Neural cell (in vitro differentiated cells): ENCODE data around the gene HDAC11. TPM values are rescaled to one million over a fixed set of nuclear protein-coding genes. Genes with fewer than 3 reads are reported as not detected.

Experiments
- H2AFZ ChIP-seq: fragments of 200-600, 300-800 bp; sonication (generic), shearing (Covaris generic); 2 replicates; pipeline ENCODE4 v1.6.0; 2014; ENCODE audit warnings: low read depth, mild to moderate bottlenecking, antibody characterized with exemption, low read length, moderate library complexity
- H3F3A ChIP-seq: fragments of 200-600 bp; shearing (Covaris generic); 2 replicates; pipeline ENCODE4 v1.6.1; 2016; ENCODE audit warnings: mild to moderate bottlenecking, moderate library complexity, mixed read lengths, antibody characterized with exemption, low read length; ENCODE audit not compliant: insufficient read depth, poor library complexity, severe bottlenecking
- H3K27ac ChIP-seq: fragments of 200-600, 300-800 bp; sonication (generic), shearing (Covaris generic); 2 replicates; pipeline ENCODE4 v1.5.1; 2014; ENCODE audit warnings: mild to moderate bottlenecking, low read length, moderate library complexity
- H3K27me3 ChIP-seq: fragments of 300-800, 200-600 bp; sonication (generic), shearing (Covaris generic); 2 replicates; pipeline ENCODE4 v1.6.0; 2014; ENCODE audit warnings: mild to moderate bottlenecking, low read depth, low read length, moderate library complexity; ENCODE audit not compliant: insufficient read depth
- H3K36me3 ChIP-seq: fragments of 300-800, 200-600 bp; sonication (generic), shearing (Covaris generic); 2 replicates; pipeline ENCODE4 v1.5.1; 2014; ENCODE audit warnings: mild to moderate bottlenecking, antibody characterized with exemption, low read length, moderate library complexity; ENCODE audit not compliant: insufficient read depth
- H3K4me2 ChIP-seq: fragments of 300-800, 200-600 bp; sonication (generic), shearing (Covaris generic); 2 replicates; pipeline ENCODE4 v1.6.0; 2014; ENCODE audit warnings: mild to moderate bottlenecking, low read length
- H3K4me3 ChIP-seq: fragments of 300-800, 200-600 bp; sonication (generic), shearing (Covaris generic); 2 replicates; pipeline ENCODE4 v1.5.1; 2014; ENCODE audit warnings: mild to moderate bottlenecking, low read length, moderate library complexity
- H3K79me2 ChIP-seq: fragments of 200-600 bp; shearing (Covaris generic); replicated peaks from 2 replicates; pipeline ENCODE4 v1.6.0; 2014; ENCODE audit warnings: mild to moderate bottlenecking, low read length, moderate library complexity; ENCODE audit not compliant: insufficient read depth
- H3K9ac ChIP-seq: fragments of 300-800, 200-600 bp; sonication (generic), shearing (Covaris generic); 2 replicates; pipeline ENCODE4 v1.6.1; 2016; ENCODE audit warnings: mild to moderate bottlenecking, low read length, mixed read lengths
- H3K9me2 ChIP-seq: fragments of 200-600 bp; shearing (Covaris generic); 2 replicates; pipeline ENCODE4 v1.6.1; 2016; ENCODE audit warnings: mild to moderate bottlenecking, low read length, mixed read lengths; ENCODE audit not compliant: insufficient read depth
- H3K9me3 ChIP-seq: fragments of 200-600, 300-800 bp; sonication (generic), shearing (Covaris generic); 2 replicates; pipeline ENCODE4 v1.6.1; 2016; ENCODE audit warnings: mild to moderate bottlenecking, mixed run types, low read length, moderate library complexity, mixed read lengths
- H4K20me1 ChIP-seq: fragments of 200-600 bp; shearing (Covaris generic); 2 replicates; pipeline ENCODE4 v1.6.1; 2016; ENCODE audit warnings: mild to moderate bottlenecking, mixed run types; ENCODE audit not compliant: insufficient read depth
- CTCF ChIP-seq: fragments of 450-650 bp; IDR thresholded peaks from 2 replicates; pipeline ENCODE4 v1.5.1; 2014; ENCODE audit warnings: antibody characterized with exemption, mild to moderate bottlenecking, moderate library complexity; ENCODE audit not compliant: poor library complexity, severe bottlenecking
- EP300 ChIP-seq: fragments of 450-650 bp; conservative IDR thresholded peaks from 2 replicates; pipeline ENCODE4 v1.6.1; 2014; ENCODE audit warnings: antibody characterized with exemption, mild to moderate bottlenecking, moderate library complexity; ENCODE audit not compliant: poor library complexity, severe bottlenecking
- EZH2 ChIP-seq: fragments of 200-600, 300-800 bp; shearing (Covaris generic), sonication (generic); IDR thresholded peaks from 2 replicates; pipeline ENCODE4 v1.6.1; 2014; ENCODE audit warnings: antibody characterized with exemption, low read length, borderline replicate concordance, mild to moderate bottlenecking; ENCODE audit not compliant: insufficient read depth, poor library complexity, severe bottlenecking
- MXI1 ChIP-seq: fragments of 450-650 bp; conservative IDR thresholded peaks from 2 replicates; pipeline ENCODE4 v1.6.1; 2014; ENCODE audit warnings: antibody characterized with exemption, mild to moderate bottlenecking; ENCODE audit not compliant: poor library complexity, severe bottlenecking
- POLR2AphosphoS5 ChIP-seq: IDR thresholded peaks from 2 replicates; pipeline ENCODE4 v1.6.1; 2012
- RAD21 ChIP-seq: fragments of 450-650 bp; conservative IDR thresholded peaks from 2 replicates; pipeline ENCODE4 v1.6.1; 2014; ENCODE audit warnings: antibody characterized with exemption, mild to moderate bottlenecking, moderate library complexity
- REST ChIP-seq: IDR thresholded peaks from 2 replicates; pipeline ENCODE4 v1.6.1; 2012; ENCODE audit warnings: borderline replicate concordance
- SMC3 ChIP-seq: fragments of 450-650 bp; conservative IDR thresholded peaks from 2 replicates; pipeline ENCODE4 v1.6.1; 2014; ENCODE audit warnings: antibody characterized with exemption, mild to moderate bottlenecking, moderate library complexity; ENCODE audit not compliant: poor library complexity
- TAF1 ChIP-seq: IDR thresholded peaks from 2 replicates; pipeline ENCODE4 v1.6.1; 2012; ENCODE audit warnings: low read depth
- polyA plus RNA-seq: library from polyadenylated mRNA; depleted of rRNA; stranded (reverse); fragments of >200 nt; gene quantifications from 2 replicates; pipeline ENCODE4 v1.2.3, GENCODE V29; 2014

The HDAC11 gene
- polyA plus RNA-seq, 1 donor from 2014 or later = 14.8 TPM

GRCh38 chr3:13553686-13554085 lies 73.6 kb downstream of the HDAC11 start:
- Histone ChIP-seq H3K79me2 (no peaks in the 10 kb centered on the region), H3K27me3 (peaks cover 12% of the 10 kb centered on the region), H3F3A (no peaks in the 10 kb centered on the region), H4K20me1 (no peaks in the 10 kb centered on the region), H3K4me3 (no peak overlapping the region), H3K27ac (no peak overlapping the region), H3K9me3 (no peaks in the 10 kb centered on the region), H3K9me2 (no peaks in the 10 kb centered on the region), H2AFZ (no peak overlapping the region), H3K4me2 (no peak overlapping the region), H3K36me3 (no peaks in the 10 kb centered on the region), H3K9ac (no peak overlapping the region)
- TF ChIP-seq MXI1 (no peak), EZH2 (no peak), TAF1 (no peak), REST (no peak), CTCF (no peak), RAD21 (no peak), SMC3 (no peak), POLR2AphosphoS5 (no peak), EP300 (no peak)

- Histone ChIP-seq H3F3A (no peaks in the 10 kb centered on the region), H2AFZ (no peak overlapping the region), H3K27me3 (no peaks in the 10 kb centered on the region), H3K27ac (no peak overlapping the region), H3K9ac (no peak overlapping the region), H3K79me2 (no peaks in the 10 kb centered on the region), H3K9me3 (no peaks in the 10 kb centered on the region), H3K4me3 (no peak overlapping the region), H4K20me1 (no peaks in the 10 kb centered on the region), H3K9me2 (no peaks in the 10 kb centered on the region), H3K36me3 (no peaks in the 10 kb centered on the region), H3K4me2 (no peak overlapping the region)
- TF ChIP-seq MXI1 (no peak), POLR2AphosphoS5 (no peak), EZH2 (no peak), RAD21 (no peak), REST (no peak), TAF1 (no peak), SMC3 (no peak), EP300 (no peak), CTCF (no peak)
These were observed 75.6 kb downstream of the HDAC11 start for GRCh38 chr3:13555753-13556152.
